Hepatocyte (in vitro differentiated cells): ENCODE data around the gene AKAP13.

Experiments used
- EZH2 ChIP-seq: fragments of 200-600 bp; sonication (generic); IDR thresholded peaks from 2 replicates; pipeline ENCODE4 v1.6.1; 2016; ENCODE audit warnings: antibody characterized with exemption, mild to moderate bottlenecking, borderline replicate concordance
- EZH2phosphoT487 ChIP-seq: fragments of 200-600 bp; sonication (generic); IDR thresholded peaks from one replicate; pipeline ENCODE4 v1.6.1; 2018; ENCODE audit warnings: antibody characterized with exemption, mild to moderate bottlenecking, low read depth, moderate library complexity; ENCODE audit not compliant: unreplicated experiment, severe bottlenecking
- TF ChIP-seq, protein P1 (sequence below): fragments of 200-600 bp; sonication (generic); IDR thresholded peaks from 2 replicates; pipeline ENCODE4 v1.5.1; 2016; ENCODE audit warnings: antibody characterized with exemption, mild to moderate bottlenecking; ENCODE audit not compliant: poor library complexity

GRCh38 chr15:85795337-85796305, 415.2 kb downstream of the AKAP13 start:
- TF ChIP-seq, protein P1, sequence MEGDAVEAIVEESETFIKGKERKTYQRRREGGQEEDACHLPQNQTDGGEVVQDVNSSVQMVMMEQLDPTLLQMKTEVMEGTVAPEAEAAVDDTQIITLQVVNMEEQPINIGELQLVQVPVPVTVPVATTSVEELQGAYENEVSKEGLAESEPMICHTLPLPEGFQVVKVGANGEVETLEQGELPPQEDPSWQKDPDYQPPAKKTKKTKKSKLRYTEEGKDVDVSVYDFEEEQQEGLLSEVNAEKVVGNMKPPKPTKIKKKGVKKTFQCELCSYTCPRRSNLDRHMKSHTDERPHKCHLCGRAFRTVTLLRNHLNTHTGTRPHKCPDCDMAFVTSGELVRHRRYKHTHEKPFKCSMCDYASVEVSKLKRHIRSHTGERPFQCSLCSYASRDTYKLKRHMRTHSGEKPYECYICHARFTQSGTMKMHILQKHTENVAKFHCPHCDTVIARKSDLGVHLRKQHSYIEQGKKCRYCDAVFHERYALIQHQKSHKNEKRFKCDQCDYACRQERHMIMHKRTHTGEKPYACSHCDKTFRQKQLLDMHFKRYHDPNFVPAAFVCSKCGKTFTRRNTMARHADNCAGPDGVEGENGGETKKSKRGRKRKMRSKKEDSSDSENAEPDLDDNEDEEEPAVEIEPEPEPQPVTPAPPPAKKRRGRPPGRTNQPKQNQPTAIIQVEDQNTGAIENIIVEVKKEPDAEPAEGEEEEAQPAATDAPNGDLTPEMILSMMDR: no peak
- no peak for TF ChIP-seq EZH2phosphoT487
- TF ChIP-seq EZH2: no peak
